ENCODE results near the gene CDK1.

CDK1 gene

GRCh38 chr10:60778971-60779796 lies 906 bp downstream of the CDK1 start:
- FAIRE-seq = peak; percentile 43

GRCh38 chr10:60781661-60782060 lies 3.4 kb downstream of the CDK1 start:
- FAIRE-seq = no peak

- no peak for FAIRE-seq
These were observed 6.4 kb downstream of the CDK1 start for GRCh38 chr10:60784641-60785040.

DNA sequence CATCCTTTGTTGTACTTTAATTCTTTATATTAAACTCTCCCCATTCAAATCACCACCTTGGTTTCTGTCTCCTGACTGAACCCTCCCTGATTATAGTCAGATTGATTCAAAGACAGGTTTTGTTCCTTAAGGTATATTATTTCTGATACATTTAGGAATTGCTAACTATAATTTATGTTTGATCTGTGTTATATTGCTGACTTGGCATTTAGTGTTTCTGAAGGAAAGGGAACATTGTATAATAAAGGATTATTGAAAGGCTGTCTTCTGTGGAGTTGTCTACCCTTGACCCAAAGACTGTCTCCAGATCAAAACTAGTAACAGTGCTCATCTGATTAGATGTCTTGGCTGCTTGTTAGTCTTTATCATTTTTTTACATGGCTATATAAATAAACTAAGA lies 10.3 kb downstream of the CDK1 start:
- FAIRE-seq = no peak

- FAIRE-seq = no peak
These were observed 11.1 kb downstream of the CDK1 start for GRCh38 chr10:60789340-60789739.

DNA sequence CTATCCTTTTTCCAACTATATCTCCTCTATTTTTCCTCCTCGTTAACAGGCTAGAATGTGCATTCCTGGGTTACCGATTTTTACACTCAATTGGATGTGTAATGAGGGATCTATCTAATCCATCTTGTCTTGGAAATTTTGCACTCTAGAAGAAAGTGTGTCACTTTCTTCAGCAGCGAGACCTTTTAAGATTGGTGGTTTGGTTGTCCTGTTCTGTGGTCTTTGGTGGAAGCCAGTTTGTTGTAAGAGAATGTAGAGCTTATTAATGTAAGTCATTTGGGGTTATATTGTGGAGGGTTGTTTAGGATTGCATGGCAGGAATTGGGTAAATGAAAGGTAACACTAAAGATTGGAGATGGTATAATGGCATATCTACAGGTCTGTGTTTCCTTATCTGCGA lies 16.7 kb downstream of the CDK1 start:
- FAIRE-seq = no peak

DNA sequence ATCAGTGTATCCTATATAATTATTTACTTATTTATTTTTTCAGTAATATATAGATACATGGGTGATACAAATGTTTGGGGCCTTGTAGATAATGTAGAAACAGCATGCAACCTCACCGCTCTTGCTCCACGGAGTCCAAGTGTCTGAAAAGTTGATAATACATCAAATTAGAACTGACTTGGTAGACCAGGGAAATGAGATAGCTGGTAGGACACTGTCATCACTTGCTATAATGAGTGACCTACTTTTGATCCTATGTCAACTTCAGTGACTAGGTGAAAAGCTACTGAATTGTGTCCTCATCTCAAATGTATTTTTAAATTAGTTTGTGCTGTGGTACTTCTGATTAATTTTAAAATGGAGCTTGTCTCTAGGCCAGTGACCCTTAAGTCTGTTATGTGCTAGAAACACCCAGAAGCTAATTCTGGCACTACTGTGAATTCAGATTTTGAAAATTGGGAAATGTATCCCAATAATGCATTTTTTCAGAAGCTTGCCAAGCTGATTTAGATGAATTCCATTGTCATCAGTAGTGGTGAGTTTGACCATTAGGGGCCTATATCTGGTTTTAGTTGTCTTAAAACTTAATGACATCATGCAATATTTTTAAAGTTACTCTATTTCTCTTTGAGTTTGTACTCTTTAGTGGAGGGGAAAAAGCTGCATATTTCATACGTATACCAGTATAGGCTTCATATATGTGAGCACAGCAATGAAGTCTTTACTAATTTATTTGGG lies 17.4 kb downstream of the CDK1 start:
- no peak for FAIRE-seq

GRCh38 chr10:60796481-60796880 lies 18.2 kb downstream of the CDK1 start:
- no peak for FAIRE-seq

- no peak for FAIRE-seq
These were observed 18.9 kb downstream of the CDK1 start for GRCh38 chr10:60797200-60797599.

GRCh38 chr10:60798031-60798430 lies 19.8 kb downstream of the CDK1 start:
- no peak for FAIRE-seq

DNA sequence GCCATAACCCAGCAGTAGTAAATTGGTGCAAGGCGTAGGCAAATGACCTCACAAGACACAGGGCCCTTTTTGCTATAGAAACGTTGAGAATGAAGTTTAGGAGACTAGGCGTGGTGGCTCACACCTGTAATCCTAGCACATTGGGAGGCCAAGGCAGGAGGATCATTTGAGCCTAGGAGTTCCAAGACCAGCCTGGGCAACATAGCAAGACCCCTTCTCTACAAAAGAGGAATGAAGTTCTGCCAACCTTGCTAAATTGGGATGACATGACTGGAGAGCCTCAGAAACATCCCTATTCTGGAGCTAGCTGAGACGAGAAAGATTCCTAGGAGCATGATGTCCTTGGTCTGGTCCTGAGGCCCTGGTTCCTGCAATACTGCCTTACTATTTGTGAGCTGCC lies 20.6 kb downstream of the CDK1 start:
- FAIRE-seq = no peak

- FAIRE-seq = no peak
These were observed 21.8 kb downstream of the CDK1 start for GRCh38 chr10:60799971-60800650.

DNA sequence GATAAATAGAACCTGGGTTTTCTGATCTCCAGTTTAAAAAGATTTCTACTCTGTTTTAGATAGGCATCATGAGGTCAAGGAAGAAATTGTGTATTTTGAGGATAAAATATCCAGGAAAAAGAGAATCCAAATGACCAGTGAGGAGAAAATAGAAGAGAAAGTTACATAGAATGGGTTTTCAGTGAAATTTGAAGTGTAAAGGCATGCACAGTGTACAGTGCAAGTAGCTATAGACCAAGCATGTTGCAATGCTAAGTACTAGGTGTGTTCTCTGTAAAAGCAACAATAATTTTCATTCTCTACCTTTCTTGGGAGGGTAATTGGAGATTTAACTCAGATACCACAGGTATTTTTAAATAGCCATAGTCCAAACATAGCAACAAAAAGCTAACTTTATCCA lies 22.6 kb downstream of the CDK1 start:
- FAIRE-seq = no peak

DNA sequence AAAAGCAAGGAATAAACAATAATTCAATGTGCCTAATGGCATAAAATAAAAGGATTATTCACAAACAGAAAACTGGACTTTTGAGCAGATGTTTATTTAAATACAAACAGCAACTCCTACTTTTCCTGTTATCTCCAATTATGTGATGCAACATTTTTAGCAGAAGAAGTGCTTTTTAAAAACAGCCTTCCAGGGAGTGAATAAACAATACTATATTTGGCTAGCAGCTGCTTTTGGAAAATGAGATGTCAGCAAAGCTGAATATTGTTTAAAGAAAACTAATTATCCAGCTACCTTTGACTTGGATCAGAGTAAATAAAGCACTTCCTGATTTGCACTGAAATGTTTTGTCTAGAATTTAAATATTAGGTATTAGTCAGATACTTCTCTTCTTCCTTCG lies 23.2 kb downstream of the CDK1 start:
- no peak for FAIRE-seq

- no peak for FAIRE-seq
These were observed 25.2 kb downstream of the CDK1 start for GRCh38 chr10:60803433-60803832.

GRCh38 chr10:60803865-60804264 lies 25.6 kb downstream of the CDK1 start:
- no peak for FAIRE-seq

- FAIRE-seq = no peak
These were observed 28.6 kb downstream of the CDK1 start for GRCh38 chr10:60806921-60807320.

DNA sequence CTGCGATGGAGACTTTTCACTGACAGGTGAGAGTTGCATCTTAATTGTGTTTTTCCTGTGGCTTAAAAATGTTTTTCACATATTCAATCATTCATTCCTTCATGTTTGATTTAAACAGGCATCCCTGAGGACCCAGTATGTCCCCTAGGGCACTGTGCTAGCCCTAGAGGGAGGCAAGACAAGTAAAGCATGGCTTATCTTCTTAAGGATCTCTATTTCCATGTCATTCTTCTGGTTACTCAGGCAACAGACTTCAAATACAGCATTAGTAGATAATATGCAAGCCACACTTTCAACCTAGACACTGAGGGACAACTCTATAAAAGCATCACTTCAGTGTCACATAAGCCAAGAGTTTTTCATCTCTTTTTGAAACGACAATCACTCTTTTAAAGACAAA lies 29.2 kb downstream of the CDK1 start:
- FAIRE-seq = no peak

GRCh38 chr10:60808036-60808435 lies 29.8 kb downstream of the CDK1 start:
- no peak for FAIRE-seq

DNA sequence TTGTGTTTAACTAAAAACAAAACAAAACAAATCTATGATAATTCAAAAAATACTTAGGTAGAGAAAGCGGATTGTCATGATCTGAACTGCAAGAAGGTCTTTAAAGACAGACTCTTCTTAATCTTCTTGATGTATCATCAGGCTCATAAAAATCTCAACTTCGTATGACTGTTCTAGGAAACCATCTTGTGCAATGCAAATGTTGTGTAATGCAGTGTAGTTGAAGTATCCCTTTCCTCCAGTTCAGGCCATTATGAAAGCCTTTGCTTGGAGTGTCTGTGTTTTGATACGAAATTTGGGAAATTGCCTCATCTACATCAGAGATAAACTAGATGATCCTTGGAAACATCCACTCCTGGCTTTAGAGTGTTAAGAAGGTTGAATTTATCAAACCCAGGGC lies 30.9 kb downstream of the CDK1 start:
- FAIRE-seq = no peak

DNA sequence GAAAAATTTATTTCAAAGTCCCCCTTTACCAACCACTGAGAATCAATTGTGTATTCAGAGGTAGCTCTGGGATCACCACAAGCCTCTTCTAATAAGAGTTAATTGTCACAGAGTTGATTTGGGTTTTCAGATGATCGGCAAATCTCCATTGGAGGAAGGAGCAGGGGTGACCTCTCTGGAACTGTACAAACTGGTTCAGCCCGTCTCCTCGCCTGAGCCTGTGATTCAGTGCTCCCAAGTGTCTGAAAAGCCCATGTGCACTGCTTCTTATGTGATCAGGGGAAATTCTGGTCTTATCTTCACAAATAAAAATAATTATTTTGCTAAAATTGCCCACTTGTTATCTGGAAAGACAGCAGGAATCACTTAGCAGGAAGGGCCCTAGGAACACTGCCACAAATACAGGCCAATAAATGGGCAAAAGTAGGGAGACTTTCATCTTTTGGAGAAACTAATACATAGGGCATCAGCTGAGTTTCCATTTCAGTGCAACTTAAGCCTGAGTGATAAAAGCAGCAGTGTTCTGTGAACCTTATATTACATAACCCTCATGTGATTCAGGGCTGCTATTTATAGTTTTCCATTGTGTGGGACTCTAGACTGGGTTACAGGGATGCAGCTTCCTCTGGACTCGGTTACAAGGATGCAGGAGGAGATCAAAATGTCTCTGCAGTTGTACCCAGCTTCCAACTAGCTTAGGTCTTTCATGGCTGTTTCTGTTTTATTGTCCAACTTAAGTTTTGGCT lies 32.3 kb downstream of the CDK1 start:
- no peak for FAIRE-seq

DNA sequence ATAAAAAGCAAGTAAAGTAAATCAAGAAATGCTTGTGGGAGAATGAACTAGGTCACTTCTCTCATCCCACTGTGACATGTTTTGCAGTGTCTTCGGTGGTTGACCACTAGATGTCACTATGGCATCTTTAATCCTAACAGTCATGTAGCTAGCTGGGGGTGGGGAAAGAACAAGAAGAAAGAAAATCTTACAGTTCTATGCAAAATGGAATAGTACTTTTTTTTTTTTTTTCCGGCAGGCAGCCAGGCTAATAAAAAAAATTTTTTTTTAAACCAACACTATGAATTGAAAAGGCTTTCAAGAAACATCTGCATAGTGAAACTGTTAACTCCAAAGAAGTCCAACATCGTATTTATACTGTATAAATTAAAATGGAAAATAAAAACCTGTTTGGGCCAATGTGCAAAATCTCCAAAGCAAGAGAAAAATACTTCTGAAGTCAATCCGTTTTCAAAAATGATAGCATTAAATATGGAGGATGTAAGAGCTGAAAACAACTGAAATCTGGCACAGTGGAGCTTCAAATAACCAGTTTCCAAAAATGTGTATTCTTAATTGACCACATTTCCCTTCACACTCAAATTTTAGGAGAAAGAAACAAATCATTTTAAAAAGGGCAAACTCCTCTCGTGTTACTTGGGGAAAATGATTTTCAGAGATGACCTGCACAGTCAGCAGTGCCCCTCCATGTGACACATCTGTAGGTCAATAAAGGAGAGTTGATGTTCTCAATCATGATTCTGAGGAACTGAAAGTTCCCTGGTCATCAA lies 38.5 kb downstream of the CDK1 start:
- peak; percentile 41 for FAIRE-seq
